BLaER1 (cell line): ENCODE measurements around the gene SIT1.

Experiments
- H3K27ac ChIP-seq: shearing (Covaris generic); formaldehyde crosslinking; 2 replicates; pipeline ENCODE4 v1.8.1; 2022
- H3K27me3 ChIP-seq: shearing (Covaris generic); formaldehyde crosslinking; 2 replicates; pipeline ENCODE4 v1.8.1; 2022
- H3K36me3 ChIP-seq: shearing (Covaris generic); formaldehyde crosslinking; 2 replicates; pipeline ENCODE4 v1.8.1; 2022
- H3K4me1 ChIP-seq: shearing (Covaris generic); formaldehyde crosslinking; 2 replicates; pipeline ENCODE4 v1.8.1; 2022
- H3K4me2 ChIP-seq: shearing (Covaris generic); formaldehyde crosslinking; 2 replicates; pipeline ENCODE4 v1.8.1; 2022
- H3K4me3 ChIP-seq: shearing (Covaris generic); formaldehyde crosslinking; 2 replicates; pipeline ENCODE4 v1.8.1; 2022
- H3K9ac ChIP-seq: shearing (Covaris generic); formaldehyde crosslinking; 2 replicates; pipeline ENCODE4 v1.8.1; 2022
- H3K9me3 ChIP-seq: shearing (Covaris generic); formaldehyde crosslinking; 2 replicates; pipeline ENCODE4 v1.8.1; 2022
- H4K20me1 ChIP-seq: shearing (Covaris generic); formaldehyde crosslinking; 2 replicates; pipeline ENCODE4 v1.8.1; 2022
- Cebpa-rat ChIP-seq: shearing (Covaris generic); IDR thresholded peaks from 2 replicates; pipeline ENCODE4 v1.8.1; 2022

The SIT1 gene

GRCh38 chr9:35606726-35607125 lies 44.0 kb downstream of the SIT1 start:
- 0 out of 2 replicates have a peak overlapping the region, but pooled peaks have one; percentile 87 for H3K9ac ChIP-seq
- no peak for TF ChIP-seq Cebpa-rat
- peak overlapping the region; percentile 88 for H3K4me3 ChIP-seq
- peaks cover 51% of the 10 kb centered on the region for H3K36me3 ChIP-seq
- peaks cover 56% of the 10 kb centered on the region for H3K4me1 ChIP-seq
- H3K27me3 ChIP-seq, result no peaks in the 10 kb centered on the region
- H3K27ac ChIP-seq, result no peak overlapping the region
- H4K20me1 ChIP-seq, result peaks cover 57% of the 10 kb centered on the region
- H3K9me3 ChIP-seq, result no peaks in the 10 kb centered on the region
- H3K4me2 ChIP-seq, result peak overlapping the region; percentile 90

- H4K20me1 ChIP-seq, result peaks cover 53% of the 10 kb centered on the region
- H3K4me1 ChIP-seq, result peaks cover 50% of the 10 kb centered on the region
- peaks cover 45% of the 10 kb centered on the region for H3K36me3 ChIP-seq
- H3K9me3 ChIP-seq, result no peaks in the 10 kb centered on the region
- H3K27me3 ChIP-seq, result no peaks in the 10 kb centered on the region
- no peak for TF ChIP-seq Cebpa-rat
- H3K4me3 ChIP-seq, result peak overlapping the region; percentile 88
- peak overlapping the region; percentile 86 for H3K27ac ChIP-seq
- H3K9ac ChIP-seq, result peak overlapping the region; percentile 87
- peak overlapping the region; percentile 90 for H3K4me2 ChIP-seq
These were observed 44.6 kb downstream of the SIT1 start for GRCh38 chr9:35606138-35606504.

GRCh38 chr9:35605351-35606137 lies 45.2 kb downstream of the SIT1 start:
- Histone ChIP-seq H3K9me3 (no peaks in the 10 kb centered on the region), H4K20me1 (peaks cover 47% of the 10 kb centered on the region), H3K27ac (peak overlapping the region; percentile 86), H3K36me3 (peaks cover 39% of the 10 kb centered on the region), H3K4me2 (peak overlapping the region; percentile 90), H3K9ac (peak overlapping the region; percentile 87), H3K27me3 (no peaks in the 10 kb centered on the region), H3K4me1 (peaks cover 49% of the 10 kb centered on the region), H3K4me3 (peak overlapping the region; percentile 88)
- no peak for TF ChIP-seq Cebpa-rat

GRCh38 chr9:35604578-35605350 lies 46.0 kb downstream of the SIT1 start, which contains the start of gene TESK1:
Gene TESK1, plus strand, starts transcription at chr9:35605262. Its CDS starts 358 bp downstream, at chr9:35605620.
- Histone ChIP-seq H3K27ac (peak within 1 kb of the TSS; percentile 86), H3K27me3 (no peaks in the 10 kb centered on the region), H3K9me3 (no peaks in the 10 kb centered on the region), H3K4me1 (peaks cover 48% of the 10 kb centered on the region), H3K9ac (peak within 1 kb of the TSS; percentile 87), H3K4me2 (peak within 1 kb of the TSS; percentile 99), H3K4me3 (peak within 1 kb of the TSS; percentile 88), H4K20me1 (peaks cover 42% of the 10 kb centered on the region), H3K36me3 (peaks cover 31% of the 10 kb centered on the region)
- no peak for TF ChIP-seq Cebpa-rat

- H3K36me3 ChIP-seq, result peaks cover 24% of the 10 kb centered on the region
- H3K27me3 ChIP-seq, result no peaks in the 10 kb centered on the region
- peak overlapping the region; percentile 99 for H3K4me2 ChIP-seq
- peak overlapping the region; percentile 88 for H3K4me3 ChIP-seq
- H3K27ac ChIP-seq, result peak overlapping the region; percentile 61
- no peak for TF ChIP-seq Cebpa-rat
- peaks cover 36% of the 10 kb centered on the region for H4K20me1 ChIP-seq
- peaks cover 49% of the 10 kb centered on the region for H3K4me1 ChIP-seq
- no peaks in the 10 kb centered on the region for H3K9me3 ChIP-seq
- H3K9ac ChIP-seq, result peak overlapping the region; percentile 87
These were observed 46.6 kb downstream of the SIT1 start for GRCh38 chr9:35603986-35604577.

GRCh38 chr9:35603506-35603985 lies 47.2 kb downstream of the SIT1 start:
- H3K27ac ChIP-seq, result peak overlapping the region; percentile 61
- peak overlapping the region; percentile 67 for H3K9ac ChIP-seq
- peaks cover 30% of the 10 kb centered on the region for H4K20me1 ChIP-seq
- H3K4me1 ChIP-seq, result peaks cover 54% of the 10 kb centered on the region
- peaks cover 19% of the 10 kb centered on the region for H3K36me3 ChIP-seq
- H3K4me3 ChIP-seq, result peak overlapping the region; percentile 61
- H3K9me3 ChIP-seq, result peaks cover 5% of the 10 kb centered on the region; the same call in 1 of the 2 replicates
- H3K27me3 ChIP-seq, result no peaks in the 10 kb centered on the region
- 0 out of 2 replicates have a peak, but pooled peaks have one; percentile 25 for TF ChIP-seq Cebpa-rat
- H3K4me2 ChIP-seq, result peak overlapping the region; percentile 73

- H3K4me1 ChIP-seq, result peaks cover 29% of the 10 kb centered on the region
- H3K36me3 ChIP-seq, result no peaks in the 10 kb centered on the region
- TF ChIP-seq Cebpa-rat, result no peak
- H4K20me1 ChIP-seq, result no peaks in the 10 kb centered on the region
- no peak overlapping the region for H3K27ac ChIP-seq
- peaks cover 6% of the 10 kb centered on the region; the same call in 1 of the 2 replicates for H3K9me3 ChIP-seq
- no peak overlapping the region for H3K9ac ChIP-seq
- H3K27me3 ChIP-seq, result no peaks in the 10 kb centered on the region
- H3K4me2 ChIP-seq, result no peak overlapping the region
- H3K4me3 ChIP-seq, result no peak overlapping the region
These were observed 50.7 kb downstream of the SIT1 start for GRCh38 chr9:35599763-35600604.
